Hepatocyte (in vitro differentiated cells): ENCODE data around the gene ARHGAP25.

Source experiments
- CTCF ChIP-seq: fragments of 200-600 bp; sonication (generic); IDR thresholded peaks from 2 replicates; pipeline ENCODE4 v1.5.1; 2016; ENCODE audit warnings: antibody characterized with exemption, mild to moderate bottlenecking; ENCODE audit not compliant: poor library complexity
- EZH2 ChIP-seq: fragments of 200-600 bp; sonication (generic); IDR thresholded peaks from 2 replicates; pipeline ENCODE4 v1.6.1; 2016; ENCODE audit warnings: antibody characterized with exemption, mild to moderate bottlenecking, borderline replicate concordance

GRCh38 chr2:68849579-68850030 lies 115.0 kb downstream of the ARHGAP25 start:
- no peak for TF ChIP-seq CTCF
- no peak for TF ChIP-seq EZH2
